OCI-LY7 (cell line): ENCODE results near the gene TRIM39. TPM values are rescaled to one million over a fixed set of nuclear protein-coding genes. Genes with fewer than 3 reads are reported as not detected.

Source experiments
- BruUV-seq: library from RNA; stranded (reverse); fragments of 400-500 nt; replicated peaks from 2 replicates; lab custom pipeline; 2021; lab: Mats Ljungman, UMichigan
- CTCF ChIA-PET: fragments of 300-600 bp; sonication (Branson Sonifier 250); formaldehyde crosslinking; loops from one replicate; lab custom pipeline; 2022; ENCODE audit warnings: antibody characterized with exemption; ENCODE audit not compliant: unreplicated experiment; lab: Charles Lee
- POLR2A ChIA-PET: fragments of 300-600 bp; sonication (Branson Sonifier 250); formaldehyde crosslinking; loops from one replicate; lab custom pipeline; 2022; ENCODE audit warnings: antibody characterized with exemption; lab: Charles Lee
- DNase-seq: peaks from one replicate; pipeline ENCODE4 v3.0.0-alpha.2; 2015; ENCODE audit warnings: low spot score
- H2AFZ ChIP-seq: fragments of 200-600 bp; sonication (generic), shearing (Covaris generic); 2 replicates; pipeline ENCODE4 v1.6.1; 2014; ENCODE audit warnings: mild to moderate bottlenecking, antibody characterized with exemption, low read length, moderate library complexity
- H3K27ac ChIP-seq: fragments of 200-600 bp; sonication (generic); 2 replicates; pipeline ENCODE4 v1.5.1; 2014; ENCODE audit warnings: mixed run types, low read depth, mild to moderate bottlenecking, moderate library complexity, low read length, inconsistent platforms; ENCODE audit not compliant: poor library complexity, severe bottlenecking
- H3K36me3 ChIP-seq: fragments of 200-600 bp; sonication (generic); 2 replicates; pipeline ENCODE4 v1.6.1; 2014; ENCODE audit warnings: mild to moderate bottlenecking, antibody characterized with exemption, low read length, moderate library complexity, mixed read lengths; ENCODE audit not compliant: insufficient read depth
- H3K4me1 ChIP-seq: fragments of 200-600 bp; sonication (generic); 2 replicates; pipeline ENCODE4 v1.5.1; 2014; ENCODE audit warnings: mild to moderate bottlenecking, low read length; ENCODE audit not compliant: insufficient read depth, poor library complexity, severe bottlenecking
- H3K4me2 ChIP-seq: fragments of 200-600 bp; sonication (generic); 2 replicates; pipeline ENCODE4 v1.6.1; 2014; ENCODE audit warnings: mild to moderate bottlenecking, low read length
- H3K4me3 ChIP-seq: fragments of 200-600 bp; sonication (generic); 2 replicates; pipeline ENCODE4 v1.5.1; 2014; ENCODE audit warnings: mild to moderate bottlenecking, low read depth, low read length; ENCODE audit not compliant: poor library complexity, severe bottlenecking
- H3K79me2 ChIP-seq: fragments of 200-600 bp; sonication (generic); 2 replicates; pipeline ENCODE4 v1.6.1; 2016; ENCODE audit warnings: low read depth, mild to moderate bottlenecking, low read length, moderate library complexity, mixed read lengths; ENCODE audit not compliant: insufficient read depth
- H3K9me2 ChIP-seq: fragments of 200-600 bp; sonication (generic); 2 replicates; pipeline ENCODE4 v1.6.1; 2016; ENCODE audit warnings: mild to moderate bottlenecking, low read length, mixed read lengths; ENCODE audit not compliant: insufficient read depth
- H3K9me3 ChIP-seq: fragments of 200-600 bp; sonication (generic); 2 replicates; pipeline ENCODE4 v1.6.1; 2014; ENCODE audit warnings: mild to moderate bottlenecking, mixed run types, low read length, mixed read lengths
- H4K20me1 ChIP-seq: fragments of 200-600 bp; sonication (generic); 2 replicates; pipeline ENCODE4 v1.6.1; 2014; ENCODE audit warnings: mild to moderate bottlenecking, antibody characterized with exemption, low read length, moderate library complexity, mixed read lengths; ENCODE audit not compliant: insufficient read depth
- EZH2phosphoT487 ChIP-seq: fragments of 200-600 bp; sonication (generic); IDR thresholded peaks from 2 replicates; pipeline ENCODE4 v1.6.1; 2018; ENCODE audit warnings: low read depth, borderline replicate concordance, mild to moderate bottlenecking, mixed run types, antibody characterized with exemption, low read length, moderate library complexity, mixed read lengths
- intact Hi-C: fragments of 100-400 bp; cut with micrococcal nuclease; formaldehyde crosslinking; loops from one replicate; pipeline ENCODE4 v1.10.0; 2022; ENCODE audit not compliant: unreplicated experiment
- total RNA-seq, 2 experiments: library from RNA; depleted of rRNA in 1 of 2; stranded (reverse); fragments of >200 nt in 1 of 2; shearing (Covaris generic) in 1 of 2; gene quantifications; 2 replicates each; pipeline ENCODE4 v1.2.3, GENCODE V29; 2014 to 2022
- TF ChIP-seq, protein P1 (sequence below): fragments of 200-600 bp; sonication (generic); conservative IDR thresholded peaks from 2 replicates; pipeline ENCODE4 v1.5.1; 2014; ENCODE audit warnings: mild to moderate bottlenecking, antibody characterized with exemption, low read length, moderate library complexity, mixed read lengths

The TRIM39 gene
- total RNA-seq, 2 experiments from 2014 or later, result 11.4 to 17.0 TPM

DNA sequence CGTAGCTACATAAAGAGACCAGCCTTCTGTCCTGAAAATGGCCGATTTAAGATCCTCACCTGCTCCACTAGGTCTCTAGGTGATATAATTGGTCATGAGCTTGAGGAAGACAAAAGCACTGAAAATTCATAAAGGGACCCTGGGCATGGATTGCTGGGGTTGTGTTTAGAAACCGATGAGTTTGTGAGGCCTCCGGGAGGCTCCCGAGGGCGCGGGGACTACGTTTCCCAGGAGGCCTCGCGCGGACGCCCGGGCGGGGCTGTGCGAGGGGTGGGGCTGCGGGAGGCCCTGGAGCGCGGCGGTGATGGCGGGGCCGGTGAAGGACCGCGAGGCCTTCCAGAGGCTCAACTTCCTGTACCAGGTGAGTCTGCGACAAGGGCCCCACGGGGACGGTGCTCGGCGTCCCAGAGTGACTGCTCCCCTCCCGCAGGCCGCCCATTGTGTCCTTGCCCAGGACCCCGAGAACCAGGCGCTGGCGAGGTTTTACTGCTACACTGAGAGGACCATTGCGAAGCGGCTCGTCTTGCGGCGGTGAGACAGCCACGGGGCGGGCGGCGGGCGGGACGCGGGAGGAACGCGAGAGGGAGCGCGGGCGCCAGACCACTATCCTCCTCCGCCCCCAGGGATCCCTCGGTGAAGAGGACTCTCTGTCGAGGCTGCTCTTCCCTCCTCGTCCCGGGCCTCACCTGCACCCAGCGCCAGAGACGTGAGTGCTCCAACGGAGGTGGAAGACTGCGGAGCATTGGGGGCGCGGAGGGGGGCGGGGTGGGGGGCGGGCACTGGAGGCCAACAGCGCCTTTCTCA lies 18.3 kb downstream of the TRIM39 start, which contains the start of gene RPP21:
Gene RPP21 (plus strand): TSS at position 289 of the 804 bp plus-strand sequence. CDS start 16 bp downstream, at position 305.
- CTCF ChIA-PET, result no interaction called here
- peak within 1 kb of the TSS; percentile 82 for H3K4me3 ChIP-seq
- peaks cover 30% of the 10 kb centered on the region for H3K36me3 ChIP-seq
- H3K9me3 ChIP-seq, result no peaks in the 10 kb centered on the region
- peak within 1 kb of the TSS; percentile 63; the same call in 1 of the 2 replicates for H2AFZ ChIP-seq
- POLR2A ChIA-PET, result no interaction called here
- intact Hi-C loops, result loop anchor here (1.0 to 10.0 kb wide), 4 partner anchors 18 to 280 kb away; partner anchors contain the start of genes POLR1H, PPP1R11 and TRIM26
- peaks cover 23% of the 10 kb centered on the region for H3K4me1 ChIP-seq
- peak within 1 kb of the TSS; percentile 79 for H3K4me2 ChIP-seq
- H3K9me2 ChIP-seq, result no peaks in the 10 kb centered on the region
- no TSS peak for BruUV-seq
- no peak for TF ChIP-seq EZH2phosphoT487
- TF ChIP-seq, protein P1, sequence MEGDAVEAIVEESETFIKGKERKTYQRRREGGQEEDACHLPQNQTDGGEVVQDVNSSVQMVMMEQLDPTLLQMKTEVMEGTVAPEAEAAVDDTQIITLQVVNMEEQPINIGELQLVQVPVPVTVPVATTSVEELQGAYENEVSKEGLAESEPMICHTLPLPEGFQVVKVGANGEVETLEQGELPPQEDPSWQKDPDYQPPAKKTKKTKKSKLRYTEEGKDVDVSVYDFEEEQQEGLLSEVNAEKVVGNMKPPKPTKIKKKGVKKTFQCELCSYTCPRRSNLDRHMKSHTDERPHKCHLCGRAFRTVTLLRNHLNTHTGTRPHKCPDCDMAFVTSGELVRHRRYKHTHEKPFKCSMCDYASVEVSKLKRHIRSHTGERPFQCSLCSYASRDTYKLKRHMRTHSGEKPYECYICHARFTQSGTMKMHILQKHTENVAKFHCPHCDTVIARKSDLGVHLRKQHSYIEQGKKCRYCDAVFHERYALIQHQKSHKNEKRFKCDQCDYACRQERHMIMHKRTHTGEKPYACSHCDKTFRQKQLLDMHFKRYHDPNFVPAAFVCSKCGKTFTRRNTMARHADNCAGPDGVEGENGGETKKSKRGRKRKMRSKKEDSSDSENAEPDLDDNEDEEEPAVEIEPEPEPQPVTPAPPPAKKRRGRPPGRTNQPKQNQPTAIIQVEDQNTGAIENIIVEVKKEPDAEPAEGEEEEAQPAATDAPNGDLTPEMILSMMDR, result no peak
- H4K20me1 ChIP-seq, result no peaks in the 10 kb centered on the region
- DNase-seq, result peak; percentile 88
- peaks cover 7% of the 10 kb centered on the region; the same call in 1 of the 2 replicates for H3K79me2 ChIP-seq
- peak within 1 kb of the TSS; percentile 52 for H3K27ac ChIP-seq

GRCh38 chr6:30345852-30346251 lies 19.1 kb downstream of the TRIM39 start:
- H3K4me1 ChIP-seq, result peaks cover 29% of the 10 kb centered on the region
- TSS peak; percentile 60 for BruUV-seq
- peak overlapping the region; percentile 79 for H3K4me2 ChIP-seq
- H3K36me3 ChIP-seq, result peaks cover 23% of the 10 kb centered on the region
- ChIA-PET POLR2A (interaction anchor here (0.6 kb wide), 2 partner anchors 9 to 25 kb away, joined by 3 read pairs; no protein-coding TSS in a partner anchor), CTCF (interaction anchor here (0.7 kb wide), 1 partner anchor 138 kb away, joined by 3 read pairs; no protein-coding TSS in a partner anchor)
- TF ChIP-seq, protein P1, result no peak
- TF ChIP-seq EZH2phosphoT487, result no peak
- H3K9me2 ChIP-seq, result no peaks in the 10 kb centered on the region
- H3K79me2 ChIP-seq, result peaks cover 7% of the 10 kb centered on the region; the same call in 1 of the 2 replicates
- H3K9me3 ChIP-seq, result no peaks in the 10 kb centered on the region
- 0 out of 2 replicates have a peak overlapping the region, but pooled peaks have one; percentile 25 for H2AFZ ChIP-seq
- no peak overlapping the region for H3K27ac ChIP-seq
- no peak for DNase-seq
- intact Hi-C loops, result loop anchor here (1.0 to 10.0 kb wide), 4 partner anchors 19 to 281 kb away; partner anchors contain the start of genes POLR1H, PPP1R11 and TRIM26
- H3K4me3 ChIP-seq, result peak overlapping the region; percentile 82
- no peaks in the 10 kb centered on the region for H4K20me1 ChIP-seq
